Activated T-cell treated with anti-CD3 and anti-CD28 coated beads, Interleukin-2, amount 50 U/mL, for 4 hours (primary cell): ENCODE data around the gene LEKR1. TPM values are rescaled to one million over a fixed set of nuclear protein-coding genes. Genes with fewer than 3 reads are reported as not detected.

Source experiments
- ATAC-seq, 2 donors: fragments of 200-7000 bp; cut with Tn5 transposase; one replicate each; pipeline ENCODE4 v1.10.0; 2021
- DNase-seq: peaks from one replicate; pipeline ENCODE4 v3.0.0-alpha.2; 2020
- H3K27me3 Mint-ChIP-seq: one replicate; pipeline ENCODE4 v1.8.0; 2021; ENCODE audit warnings: low read depth, mixed read lengths
- H3K36me3 Mint-ChIP-seq: one replicate; pipeline ENCODE4 v1.8.0; 2022; ENCODE audit warnings: mixed read lengths; ENCODE audit not compliant: insufficient read depth
- H3K4me1 Mint-ChIP-seq: one replicate; pipeline ENCODE4 v1.8.0; 2021; ENCODE audit warnings: low read depth, mixed read lengths
- H3K4me3 Mint-ChIP-seq: one replicate; pipeline ENCODE4 v1.8.0; 2021; ENCODE audit warnings: mild to moderate bottlenecking, moderate library complexity, mixed read lengths
- H3K9me3 Mint-ChIP-seq: one replicate; pipeline ENCODE4 v1.8.0; 2021; ENCODE audit warnings: mixed read lengths
- total RNA-seq, 3 donors: library from RNA; stranded (reverse); gene quantifications; one replicate each; pipeline ENCODE4 v1.2.1, GENCODE V29; 2021

LEKR1 gene
- total RNA-seq, 3 donors from 2014 or later, result 0.30 to 0.68 (median 0.50) TPM

DNA sequence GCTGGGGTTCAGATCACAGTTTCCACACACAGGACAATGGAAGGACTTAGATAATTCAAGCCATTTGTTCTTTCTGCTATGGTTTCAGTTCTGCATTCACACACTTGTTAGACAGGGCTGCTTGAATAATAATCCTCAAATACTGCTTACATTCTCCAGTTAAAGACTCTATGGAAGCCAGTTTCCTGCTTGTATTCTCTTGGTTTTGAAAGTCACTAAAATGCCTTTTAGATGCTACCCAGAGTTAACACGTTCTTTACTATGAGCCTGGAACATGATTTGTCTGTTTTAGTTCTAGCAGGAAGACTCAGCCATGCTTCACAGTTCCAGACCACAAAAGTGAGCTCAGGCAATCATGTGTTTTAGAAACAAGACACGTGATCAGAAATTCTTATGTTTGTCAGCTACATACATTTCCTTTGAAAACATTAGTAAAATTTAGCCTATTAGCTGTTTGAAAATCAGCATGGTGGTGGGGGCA, 152.4 kb downstream of the LEKR1 start:
- Mint-ChIP-seq H3K27me3 (no peaks in the 10 kb centered on the region), H3K4me1 (peaks cover 10% of the 10 kb centered on the region), H3K4me3 (no peak overlapping the region), H3K36me3 (no peaks in the 10 kb centered on the region), H3K9me3 (no peaks in the 10 kb centered on the region)
- ATAC-seq (no peak), DNase-seq (no peak)

- ATAC-seq, result no peak
- Mint-ChIP-seq H3K4me1 (peaks cover 10% of the 10 kb centered on the region), H3K9me3 (no peaks in the 10 kb centered on the region), H3K4me3 (no peak overlapping the region), H3K36me3 (no peaks in the 10 kb centered on the region), H3K27me3 (no peaks in the 10 kb centered on the region)
- DNase-seq, result no peak
Measured at GRCh38 chr3:156981005-156981404, 154.9 kb downstream of the LEKR1 start.

GRCh38 chr3:156983559-156983958, 157.4 kb downstream of the LEKR1 start:
- no peak for DNase-seq
- Mint-ChIP-seq H3K36me3 (no peaks in the 10 kb centered on the region), H3K4me1 (peaks cover 6% of the 10 kb centered on the region), H3K4me3 (no peak overlapping the region), H3K27me3 (no peaks in the 10 kb centered on the region), H3K9me3 (no peaks in the 10 kb centered on the region)
- ATAC-seq, result no peak

DNA sequence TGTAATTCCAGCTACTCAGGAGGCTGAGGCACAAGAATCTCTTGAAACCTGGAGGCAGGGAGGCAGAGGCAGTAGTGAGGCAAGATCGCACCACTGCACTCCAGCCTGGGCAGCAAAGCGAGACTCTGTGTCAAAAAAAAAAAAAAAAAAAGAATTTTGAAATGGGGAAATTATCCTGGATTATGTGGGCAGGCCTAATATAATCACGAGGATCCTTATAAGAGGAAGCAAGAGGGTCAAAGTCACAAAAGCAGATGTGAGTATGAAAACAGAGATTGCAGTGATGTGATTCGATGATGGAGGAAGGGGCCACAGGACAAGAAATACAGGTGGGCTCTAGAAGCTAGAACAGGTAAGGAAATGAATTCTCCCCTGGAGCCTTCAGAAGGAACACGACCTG, 159.6 kb downstream of the LEKR1 start:
- ATAC-seq (no peak), DNase-seq (no peak)
- Mint-ChIP-seq H3K4me1 (no peaks in the 10 kb centered on the region), H3K36me3 (no peaks in the 10 kb centered on the region), H3K27me3 (no peaks in the 10 kb centered on the region), H3K4me3 (no peak overlapping the region), H3K9me3 (no peaks in the 10 kb centered on the region)

DNA sequence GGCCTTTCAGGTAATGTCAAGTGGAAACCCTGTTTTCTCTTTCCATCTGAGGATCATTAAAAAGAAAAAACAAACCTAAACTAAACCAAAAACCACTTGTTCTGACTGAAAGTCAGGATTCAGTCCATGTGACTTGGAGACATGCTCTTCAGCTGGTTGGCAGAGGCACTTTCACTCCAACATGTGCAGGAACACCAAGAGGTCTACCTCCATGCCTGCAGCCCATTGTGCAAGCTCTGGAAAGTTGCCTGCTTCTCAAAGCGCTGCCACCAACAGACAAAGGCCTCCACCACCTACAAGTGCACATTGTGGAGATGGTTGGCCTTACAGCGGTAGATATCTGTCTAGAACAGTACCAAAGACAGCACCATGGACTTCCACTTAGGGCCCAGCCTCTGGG, 161.8 kb downstream of the LEKR1 start:
- Mint-ChIP-seq H3K9me3 (peaks cover 5% of the 10 kb centered on the region), H3K4me3 (no peak overlapping the region), H3K27me3 (peaks cover 2% of the 10 kb centered on the region), H3K36me3 (no peaks in the 10 kb centered on the region), H3K4me1 (no peaks in the 10 kb centered on the region)
- no peak for DNase-seq
- no peak for ATAC-seq

DNA sequence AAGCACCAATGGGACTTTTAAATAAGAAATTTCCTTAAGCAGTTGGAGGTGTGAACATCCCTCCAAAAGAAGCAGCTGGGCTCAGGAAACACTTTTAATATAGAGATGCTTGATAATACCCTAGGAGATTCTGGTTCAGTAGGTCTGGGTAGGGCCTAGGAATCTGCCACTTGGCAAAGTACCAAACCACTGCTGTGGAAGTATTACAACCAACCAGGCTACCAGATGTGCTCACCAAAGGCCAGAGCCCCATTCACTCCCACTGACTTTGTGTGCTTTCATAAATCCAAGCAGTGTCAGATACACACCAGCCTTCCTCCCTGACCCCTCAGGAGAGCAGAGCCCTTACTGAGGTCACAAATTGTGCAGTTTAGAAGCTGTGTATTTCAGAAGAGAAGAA, 171.2 kb downstream of the LEKR1 start:
- Mint-ChIP-seq H3K4me1 (no peaks in the 10 kb centered on the region), H3K36me3 (no peaks in the 10 kb centered on the region), H3K4me3 (no peak overlapping the region), H3K9me3 (no peaks in the 10 kb centered on the region), H3K27me3 (peaks cover 6% of the 10 kb centered on the region)
- DNase-seq (no peak), ATAC-seq (no peak)

DNA sequence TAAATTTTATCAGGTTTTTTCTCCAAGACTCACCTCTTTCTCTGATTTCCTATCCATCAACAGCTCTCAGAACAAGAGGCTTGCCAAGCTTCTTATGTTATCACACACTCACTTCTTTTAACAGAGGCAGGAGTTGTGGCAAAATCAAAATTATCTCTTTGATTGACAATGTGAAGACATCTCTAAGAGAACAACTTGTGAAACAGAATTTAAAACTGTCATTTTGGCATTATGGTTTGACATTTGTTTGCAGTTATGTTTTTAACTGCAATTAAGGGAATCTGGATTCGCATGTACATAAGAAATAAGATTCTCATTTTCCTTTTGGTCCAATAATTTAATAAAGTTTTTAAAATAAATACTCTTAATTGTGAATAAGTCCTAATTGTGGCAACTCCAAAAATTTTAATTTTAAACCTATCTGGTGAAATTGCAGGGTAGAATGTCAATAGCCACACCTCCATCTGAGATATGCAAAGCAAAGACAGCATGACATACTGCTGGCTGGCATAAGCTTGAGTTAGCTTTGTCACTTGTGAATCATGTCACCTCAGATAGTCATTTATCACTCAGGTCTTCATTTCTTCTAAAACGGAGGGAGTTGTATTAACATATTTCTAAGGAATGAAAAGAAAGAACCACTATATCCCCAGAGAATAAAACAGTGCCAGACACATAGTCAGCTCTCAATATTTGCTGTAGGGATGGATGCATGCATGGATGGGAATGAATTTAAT, 175.2 kb downstream of the LEKR1 start:
- Mint-ChIP-seq H3K4me3 (no peak overlapping the region), H3K4me1 (no peaks in the 10 kb centered on the region), H3K27me3 (peaks cover 6% of the 10 kb centered on the region), H3K36me3 (no peaks in the 10 kb centered on the region), H3K9me3 (peaks cover 7% of the 10 kb centered on the region)
- ATAC-seq (no peak), DNase-seq (no peak)

GRCh38 chr3:157021679-157022078, 195.5 kb downstream of the LEKR1 start:
- DNase-seq, result no peak
- no peaks in the 10 kb centered on the region for H3K36me3 Mint-ChIP-seq

DNA sequence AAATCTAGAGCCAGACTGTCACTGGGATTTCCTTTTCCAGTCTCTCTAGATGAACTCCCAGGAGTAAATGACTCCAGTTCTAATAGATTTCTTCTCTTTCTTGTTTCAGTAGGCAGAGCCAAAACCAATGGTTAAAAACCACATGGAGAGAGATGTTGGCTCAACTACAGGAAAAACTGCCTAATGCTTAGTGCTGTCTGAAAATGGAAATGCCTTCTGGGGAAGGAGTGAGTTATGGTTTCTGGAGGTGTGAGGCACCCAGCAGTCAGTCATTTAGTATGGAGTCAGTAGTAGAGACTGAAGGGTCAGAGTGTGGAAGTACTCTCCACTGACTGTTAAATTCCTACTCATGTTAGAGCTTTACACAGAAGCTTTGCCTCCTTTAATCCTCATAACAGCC, 197.1 kb downstream of the LEKR1 start:
- H3K36me3 Mint-ChIP-seq, result no peaks in the 10 kb centered on the region
- DNase-seq (no peak), ATAC-seq (no peak)
- H3K9me3 Mint-ChIP-seq, result no peaks in the 10 kb centered on the region
- H3K27me3 Mint-ChIP-seq, result peaks cover 5% of the 10 kb centered on the region
- H3K4me3 Mint-ChIP-seq, result no peak overlapping the region
- H3K4me1 Mint-ChIP-seq, result peaks cover 3% of the 10 kb centered on the region

More at GRCh38 chr3:157021679-157022078, 195.5 kb downstream of the LEKR1 start:
- peaks cover 2% of the 10 kb centered on the region for H3K27me3 Mint-ChIP-seq
- H3K4me1 Mint-ChIP-seq, result no peaks in the 10 kb centered on the region
- no peak overlapping the region for H3K4me3 Mint-ChIP-seq
- H3K9me3 Mint-ChIP-seq, result no peaks in the 10 kb centered on the region
- ATAC-seq, result no peak

DNA sequence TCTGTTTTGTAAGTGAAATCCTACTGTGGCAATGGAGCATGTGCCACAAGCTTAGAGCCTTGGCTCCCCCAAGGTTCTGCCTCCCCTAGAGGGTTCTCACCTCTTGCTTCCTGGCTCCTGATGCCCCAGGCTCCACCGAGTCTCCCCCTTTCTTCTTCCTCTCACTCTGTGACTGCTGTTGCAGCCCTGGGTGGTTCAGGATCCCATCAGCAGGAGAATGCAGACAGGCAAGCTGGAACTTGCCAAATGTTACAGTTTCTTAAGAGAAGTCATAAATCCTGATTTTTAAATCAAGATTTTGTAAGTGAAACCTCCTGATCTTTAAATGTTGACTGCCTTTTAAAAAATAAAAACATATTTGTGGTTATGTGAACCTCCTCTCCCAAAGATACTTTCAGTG, 199.9 kb downstream of the LEKR1 start:
- peaks cover 9% of the 10 kb centered on the region for H3K27me3 Mint-ChIP-seq
- DNase-seq (no peak), ATAC-seq (no peak)
- H3K9me3 Mint-ChIP-seq, result no peaks in the 10 kb centered on the region
- H3K36me3 Mint-ChIP-seq, result no peaks in the 10 kb centered on the region
- H3K4me1 Mint-ChIP-seq, result peaks cover 4% of the 10 kb centered on the region
- no peak overlapping the region for H3K4me3 Mint-ChIP-seq

- no peak for ATAC-seq
Measured at GRCh38 chr3:157027861-157028745, 201.9 kb downstream of the LEKR1 start.

GRCh38 chr3:157029365-157029790, 203.2 kb downstream of the LEKR1 start:
- H3K36me3 Mint-ChIP-seq, result no peaks in the 10 kb centered on the region
- ATAC-seq (no peak), DNase-seq (no peak)
- no peak overlapping the region for H3K4me3 Mint-ChIP-seq
- H3K9me3 Mint-ChIP-seq, result no peaks in the 10 kb centered on the region
- peaks cover 4% of the 10 kb centered on the region for H3K4me1 Mint-ChIP-seq
- H3K27me3 Mint-ChIP-seq, result peaks cover 17% of the 10 kb centered on the region

More at GRCh38 chr3:157027861-157028745, 201.9 kb downstream of the LEKR1 start:
- peaks cover 14% of the 10 kb centered on the region for H3K27me3 Mint-ChIP-seq
- DNase-seq, result no peak
- H3K4me3 Mint-ChIP-seq, result no peak overlapping the region
- no peaks in the 10 kb centered on the region for H3K36me3 Mint-ChIP-seq
- no peaks in the 10 kb centered on the region for H3K9me3 Mint-ChIP-seq
- H3K4me1 Mint-ChIP-seq, result peaks cover 4% of the 10 kb centered on the region

DNA sequence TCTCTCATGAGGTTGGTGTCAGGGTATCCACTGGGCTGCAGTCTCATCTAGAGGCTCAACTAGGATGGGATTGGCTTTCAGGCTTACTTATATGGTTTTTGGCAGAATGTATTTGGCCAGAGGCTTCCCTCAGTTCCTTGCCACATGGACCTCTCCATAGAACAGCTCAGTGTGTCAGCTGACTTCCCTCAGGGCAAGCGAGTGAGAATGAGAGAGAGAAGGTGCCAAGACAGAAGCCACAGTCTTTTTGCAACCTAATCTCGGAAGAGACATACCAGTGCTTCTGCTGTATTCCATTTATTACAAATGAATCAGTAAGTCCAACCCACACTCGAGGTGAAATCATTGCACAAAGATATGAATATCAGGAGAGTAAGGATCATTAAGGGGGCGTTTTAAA, 204.6 kb downstream of the LEKR1 start:
- DNase-seq, result no peak
- Mint-ChIP-seq H3K9me3 (no peaks in the 10 kb centered on the region), H3K27me3 (peaks cover 17% of the 10 kb centered on the region), H3K36me3 (no peaks in the 10 kb centered on the region), H3K4me1 (peaks cover 4% of the 10 kb centered on the region), H3K4me3 (no peak overlapping the region)
- no peak for ATAC-seq

- Mint-ChIP-seq H3K27me3 (peaks cover 22% of the 10 kb centered on the region), H3K9me3 (peaks cover 3% of the 10 kb centered on the region), H3K4me3 (no peak overlapping the region), H3K4me1 (peaks cover 4% of the 10 kb centered on the region), H3K36me3 (no peaks in the 10 kb centered on the region)
- DNase-seq (no peak), ATAC-seq (no peak)
Measured at GRCh38 chr3:157033001-157033400, 206.8 kb downstream of the LEKR1 start.

DNA sequence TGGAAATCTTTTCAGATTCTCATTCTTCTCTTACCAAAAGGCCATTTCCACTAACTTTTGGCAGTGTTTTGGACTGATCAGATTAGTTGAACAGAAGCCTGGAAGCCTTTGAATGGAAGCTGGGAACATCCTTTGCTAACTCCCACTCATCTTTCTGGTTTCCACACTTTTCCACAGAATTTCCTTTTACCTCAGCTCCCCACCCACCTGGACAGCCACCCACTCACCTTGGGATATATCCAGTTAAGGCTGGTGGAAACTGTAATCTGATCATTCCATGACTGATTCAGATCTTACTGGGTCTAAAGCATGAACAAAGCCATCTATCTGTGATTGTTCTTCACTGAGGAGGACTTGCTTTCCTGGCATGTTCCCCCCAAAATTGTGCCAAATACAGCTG, 214.3 kb downstream of the LEKR1 start:
- Mint-ChIP-seq H3K4me3 (no peak overlapping the region), H3K4me1 (no peaks in the 10 kb centered on the region), H3K36me3 (no peaks in the 10 kb centered on the region), H3K9me3 (peaks cover 3% of the 10 kb centered on the region), H3K27me3 (peaks cover 20% of the 10 kb centered on the region)
- DNase-seq (no peak), ATAC-seq (no peak)
